Activated CD4-positive, alpha-beta T cell treated with anti-CD3 and anti-CD28 coated beads, Interleukin-10, Interleukin-2, amounts not matched to agents 100 ng/mL and 50 ng/mL, durations not matched to agents 16 hours and 8 hours (primary cell): ENCODE data around the gene YOD1.

Source experiments
- DNase-seq: peaks from one replicate; pipeline ENCODE4 v3.0.0-alpha.2; 2020

The YOD1 gene

DNA sequence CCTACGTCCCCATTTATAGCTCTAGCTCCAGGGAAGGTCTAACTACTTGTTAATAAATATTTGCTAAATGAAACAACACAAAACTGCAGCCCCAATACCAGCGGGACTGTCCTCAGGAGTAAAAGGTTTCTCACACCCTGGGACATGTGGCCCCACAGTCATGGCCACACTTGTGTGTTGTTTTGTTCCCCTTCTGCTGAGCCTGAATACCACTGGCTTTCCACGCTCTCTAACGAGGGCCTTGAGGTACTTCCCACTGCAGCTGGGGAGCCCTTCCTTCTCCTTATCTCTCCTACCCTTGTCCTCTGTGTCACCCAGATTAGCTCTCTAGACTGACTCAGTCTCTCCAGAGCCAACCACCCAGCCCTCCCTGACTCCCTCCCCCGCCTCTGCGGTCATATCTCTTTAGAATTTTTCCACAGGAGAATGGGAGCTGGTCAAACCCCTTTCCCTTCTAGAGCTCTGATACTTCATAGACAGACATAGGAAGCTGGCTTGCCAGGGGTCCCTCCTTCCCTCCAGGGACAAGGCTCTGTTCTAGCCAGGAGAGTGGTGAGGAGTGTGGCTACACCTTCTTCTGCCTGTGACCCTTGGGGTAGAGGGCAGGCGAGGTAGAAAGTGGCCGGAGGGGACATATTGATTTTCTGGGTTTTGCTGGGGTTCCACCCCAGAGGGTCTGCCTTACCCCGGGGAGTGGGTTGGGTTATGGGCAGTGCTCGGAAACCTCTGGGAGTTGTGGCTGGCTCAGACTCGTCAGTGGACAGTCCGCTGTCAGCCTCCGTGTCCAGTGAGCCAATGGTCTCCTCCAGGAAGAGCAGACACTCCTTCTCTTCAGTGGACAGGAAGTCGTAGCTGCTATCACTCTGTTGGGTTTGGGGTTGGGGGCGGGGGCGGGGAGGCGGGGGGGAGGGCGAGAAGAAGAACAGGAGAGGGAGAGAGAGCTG lies 26.5 kb downstream of the YOD1 start:
- DNase-seq: no peak

DNA sequence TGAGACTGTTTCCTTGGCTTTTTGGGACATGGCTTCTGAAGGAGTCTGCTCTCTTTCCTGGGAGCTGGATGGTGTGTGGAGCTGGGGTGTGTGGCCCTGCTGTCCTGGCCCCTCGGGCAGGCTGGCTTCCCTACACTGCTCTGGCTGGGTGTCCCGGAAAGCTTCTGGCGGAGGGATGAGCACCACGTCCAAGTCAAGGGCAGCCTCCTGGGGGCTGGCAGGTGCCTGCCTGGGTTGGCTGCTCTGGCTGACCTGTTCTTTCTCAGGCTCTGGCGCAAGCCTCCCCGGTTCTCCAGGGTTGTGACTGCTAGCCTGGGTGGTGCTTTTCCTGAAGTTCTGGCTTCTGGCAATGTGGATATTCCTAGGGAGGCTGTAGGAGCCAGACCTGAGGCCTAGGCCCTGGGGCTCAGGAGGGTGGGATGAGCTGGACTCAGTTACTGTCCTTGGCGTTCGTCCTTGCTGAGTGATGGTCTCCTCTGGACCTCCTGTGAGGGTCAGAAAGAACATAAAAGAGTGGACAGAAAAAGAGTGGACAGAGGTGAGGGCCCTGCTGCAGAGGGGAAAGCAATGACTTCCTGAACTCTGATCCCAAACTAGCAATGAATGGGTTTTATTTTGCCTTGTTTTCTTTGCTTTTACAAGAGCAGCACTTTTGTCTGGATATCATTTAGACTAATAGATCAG lies 27.9 kb downstream of the YOD1 start:
- no peak for DNase-seq

DNA sequence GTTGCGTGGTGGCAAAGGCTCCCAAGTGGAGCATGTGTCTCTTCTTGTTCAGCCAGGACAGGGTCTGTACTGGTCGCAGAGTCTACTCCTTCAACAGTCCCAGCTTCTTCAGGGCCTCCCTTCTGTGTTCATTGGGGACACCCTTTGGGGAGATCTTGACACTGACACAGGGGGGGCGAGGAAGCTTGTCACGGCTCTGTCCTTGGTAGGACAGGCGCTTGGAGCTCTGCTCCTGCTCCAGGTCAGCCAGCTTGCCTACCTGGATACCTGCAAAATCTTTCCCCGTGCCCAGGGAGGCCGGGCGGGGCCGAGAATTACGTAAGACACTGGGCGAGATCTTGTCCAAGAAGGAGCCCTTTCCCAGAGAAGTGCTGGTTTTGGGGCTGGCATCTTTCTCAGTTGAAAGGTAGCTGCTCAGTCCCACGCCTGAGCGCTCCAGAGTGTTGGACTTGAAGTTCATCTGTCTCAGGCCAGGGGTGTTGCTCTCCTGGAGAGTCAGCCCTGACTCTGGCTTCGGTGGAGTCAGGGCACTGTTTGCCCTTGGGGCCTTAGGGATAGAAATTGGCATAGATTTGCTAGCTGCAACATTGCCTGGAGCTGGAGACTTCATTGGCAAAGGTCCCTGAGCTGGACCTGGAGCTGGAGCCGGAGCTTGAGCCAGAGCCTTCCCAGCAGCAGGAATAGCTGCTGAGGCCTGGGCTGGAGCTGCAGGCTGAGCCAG lies 29.0 kb downstream of the YOD1 start:
- DNase-seq: no peak

DNA sequence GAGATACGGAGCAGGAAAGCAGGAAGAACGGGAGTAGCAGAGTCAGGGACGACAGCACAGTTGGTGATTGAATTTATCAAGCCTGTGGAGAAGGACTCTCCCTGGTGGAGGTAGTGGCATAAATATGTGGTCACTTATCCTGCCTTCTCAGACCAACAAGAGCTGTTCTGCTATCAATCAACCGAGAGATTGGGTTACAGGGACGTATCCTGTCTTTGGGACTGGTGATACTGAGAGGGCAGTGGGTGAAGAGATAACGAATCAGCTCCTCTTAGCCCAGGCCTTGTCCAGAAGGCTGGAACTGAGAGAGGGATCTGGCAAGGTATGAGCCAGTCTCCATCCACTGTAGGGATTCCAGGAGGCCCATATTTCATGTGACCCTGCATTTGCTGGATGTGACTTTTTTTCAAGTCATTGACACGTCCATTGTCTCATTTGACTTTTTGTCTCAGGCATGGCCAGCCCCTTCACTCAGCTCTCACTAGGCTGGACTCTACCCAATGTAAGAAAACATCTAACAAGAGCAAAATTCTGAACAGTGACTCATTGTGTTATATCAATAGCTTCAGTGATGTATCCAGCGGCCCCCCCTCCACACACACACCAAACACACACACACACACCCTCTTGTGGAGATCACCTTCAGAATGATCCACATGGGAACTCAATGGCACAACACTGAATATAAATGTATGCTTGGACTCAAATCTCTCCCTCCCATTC lies 29.7 kb downstream of the YOD1 start:
- no peak for DNase-seq

DNA sequence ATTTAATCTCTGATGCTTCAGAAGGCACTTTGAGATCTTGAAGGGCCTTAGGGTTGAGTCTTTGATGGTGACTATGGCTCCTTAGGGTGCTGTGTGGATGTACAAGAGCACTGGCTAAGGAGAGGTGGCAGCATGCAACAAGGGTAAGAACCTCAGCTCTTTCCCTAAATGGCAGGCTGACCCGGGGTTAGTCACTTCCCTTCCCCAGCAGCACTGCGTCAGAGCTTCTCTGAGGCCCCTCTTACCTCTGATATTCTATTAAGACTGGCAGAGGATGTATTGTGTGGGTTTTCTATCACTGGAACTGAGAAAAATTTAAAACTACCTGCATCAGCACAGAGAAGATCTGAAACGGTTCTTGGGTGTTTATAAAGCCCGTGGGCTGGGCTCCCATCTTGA lies 30.3 kb downstream of the YOD1 start:
- no peak for DNase-seq

DNA sequence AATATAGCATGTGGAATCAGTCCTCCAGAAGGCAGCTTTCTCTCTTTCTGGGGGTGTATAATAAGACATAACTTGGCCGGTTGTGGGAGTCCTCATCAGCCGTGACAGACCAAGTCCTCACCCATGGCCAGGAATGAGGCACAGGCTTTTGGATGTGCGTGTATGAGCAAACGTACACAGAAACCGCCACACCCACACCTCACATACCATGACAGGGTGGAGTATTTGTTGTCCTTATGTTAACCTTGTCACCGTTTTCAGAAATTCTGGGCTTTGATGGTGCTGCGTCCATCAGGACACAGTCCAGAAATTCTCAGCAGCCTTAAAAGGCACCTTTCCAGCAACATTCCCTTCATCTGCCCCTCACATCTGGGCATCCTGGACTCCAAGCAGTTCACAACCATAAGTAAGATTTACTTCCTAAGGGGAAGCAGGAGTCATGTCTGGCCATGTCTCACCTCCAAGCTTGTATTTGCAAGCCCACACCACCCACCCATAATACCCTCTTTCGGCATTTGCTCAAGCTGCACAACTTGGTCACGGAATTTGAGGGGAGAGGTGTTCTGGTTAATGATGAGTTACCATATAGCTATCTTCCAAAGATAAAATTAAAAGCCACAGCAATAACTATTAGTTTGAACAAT lies 30.8 kb downstream of the YOD1 start:
- DNase-seq: no peak

DNA sequence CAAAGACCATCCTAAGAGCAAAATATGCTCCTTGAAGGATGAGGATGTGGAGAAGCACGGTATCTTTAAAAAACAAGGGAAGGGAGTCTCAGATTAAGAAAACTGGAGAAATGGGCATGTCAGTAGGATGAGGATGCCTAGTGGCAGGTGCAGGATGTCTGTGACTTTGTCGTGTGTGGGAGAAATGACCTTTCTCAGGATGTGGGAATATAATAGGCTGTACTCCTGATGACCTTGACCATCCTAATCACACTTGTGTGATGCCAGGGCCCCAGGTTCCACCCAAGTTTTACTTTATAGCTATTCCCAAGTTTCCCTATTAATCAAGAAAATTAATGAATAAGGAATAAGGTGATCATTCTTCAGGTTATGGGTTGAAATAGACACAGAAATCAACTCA lies 31.3 kb downstream of the YOD1 start:
- DNase-seq: no peak

DNA sequence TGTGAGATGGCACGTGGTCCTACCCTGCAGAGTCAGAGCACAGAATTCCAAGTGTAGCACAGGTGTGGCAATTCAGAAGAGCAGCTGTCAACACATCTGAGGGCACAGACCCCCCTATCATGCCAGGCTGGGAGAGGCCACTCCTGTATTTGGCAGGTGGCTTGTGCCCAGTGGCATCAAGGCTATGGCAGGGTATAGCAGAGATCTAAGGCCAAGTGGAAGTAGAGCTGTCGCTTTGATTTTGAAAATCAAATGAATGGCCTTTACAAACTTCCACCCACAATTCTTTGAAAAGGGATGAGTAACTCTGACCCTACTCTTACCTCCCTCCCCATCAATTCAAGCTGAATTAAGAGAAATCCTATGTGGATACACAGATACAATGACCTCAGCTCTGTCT lies 31.8 kb downstream of the YOD1 start:
- DNase-seq: no peak

DNA sequence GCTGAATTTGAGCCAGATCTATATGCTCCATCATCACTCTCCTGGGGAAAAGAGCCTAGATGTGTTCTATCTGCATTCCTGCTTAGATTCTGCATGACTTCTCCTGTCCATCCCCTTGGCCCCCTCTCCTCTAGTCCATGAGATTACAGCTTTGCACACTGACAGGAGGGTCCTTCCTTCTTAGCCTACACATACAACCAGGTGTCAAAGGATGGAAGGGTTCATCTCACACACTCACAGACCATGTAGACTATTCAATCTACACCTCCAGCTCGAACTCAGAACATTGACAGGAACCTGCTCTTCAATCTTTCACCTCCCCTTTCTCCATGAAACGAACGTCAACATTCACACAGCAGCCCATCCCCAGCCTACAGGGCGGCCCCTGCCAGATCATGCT lies 32.3 kb downstream of the YOD1 start:
- DNase-seq: no peak

DNA sequence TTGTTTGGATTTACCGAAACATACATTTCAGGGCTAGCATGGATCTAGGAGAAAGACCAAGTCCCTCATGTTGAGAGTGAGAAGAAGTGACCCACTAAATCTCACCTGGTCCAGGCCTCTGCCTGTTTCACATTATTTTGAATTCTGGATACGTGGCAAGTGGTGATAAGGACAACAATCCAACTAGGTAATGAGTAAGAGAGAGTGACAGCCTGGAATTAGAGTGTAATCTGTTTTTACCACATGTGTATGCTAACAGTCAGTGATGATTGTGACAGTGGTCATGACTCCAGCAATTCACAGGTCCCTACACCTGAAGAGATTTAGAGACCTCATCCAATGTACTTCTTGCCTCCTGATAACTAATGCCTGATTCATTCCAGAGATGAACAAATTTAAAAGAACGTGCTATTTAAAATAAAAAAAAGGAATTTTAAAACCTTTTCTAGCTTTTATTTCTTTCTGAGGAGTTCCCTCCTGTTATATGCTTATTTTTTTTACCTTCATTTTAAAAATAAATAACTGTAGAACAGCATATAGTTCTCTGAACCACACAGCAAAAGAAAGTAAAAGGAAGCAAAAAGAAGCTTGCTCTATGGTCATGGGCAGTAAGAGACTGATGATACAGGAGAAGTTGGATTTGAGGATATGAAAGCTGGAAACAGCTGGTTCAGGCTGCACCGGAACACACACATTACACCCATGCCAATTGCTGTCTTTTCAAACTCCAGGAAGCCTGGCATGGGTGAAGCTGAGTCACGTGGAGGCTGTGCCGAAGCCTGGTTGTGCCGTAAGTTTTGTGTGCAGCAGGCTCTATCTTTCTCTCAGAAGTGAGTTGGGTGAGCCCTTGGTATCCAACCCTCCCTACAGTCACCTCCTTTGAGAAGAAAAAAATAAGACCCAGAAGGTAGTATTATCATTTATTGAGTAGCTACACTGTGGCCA lies 33.1 kb downstream of the YOD1 start:
- DNase-seq: no peak

DNA sequence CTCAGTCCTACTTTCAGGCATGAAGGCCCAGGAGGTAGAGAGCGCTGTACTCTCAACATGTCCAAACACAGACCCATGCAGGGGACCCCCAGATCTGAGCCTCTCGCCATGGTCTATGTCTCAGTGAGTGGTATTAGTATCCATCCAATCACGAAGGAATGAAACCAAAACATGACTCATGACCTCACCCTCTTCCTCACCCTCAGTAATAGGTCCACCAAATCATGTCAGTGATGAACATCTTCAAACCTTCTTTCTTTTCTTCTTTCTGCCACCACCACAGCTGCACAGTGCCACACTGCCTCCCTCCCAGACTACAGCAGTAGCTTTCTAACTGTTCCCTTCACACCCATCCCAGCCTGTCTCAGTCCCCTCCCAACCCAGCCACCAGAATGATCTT lies 35.2 kb downstream of the YOD1 start:
- DNase-seq: no peak

DNA sequence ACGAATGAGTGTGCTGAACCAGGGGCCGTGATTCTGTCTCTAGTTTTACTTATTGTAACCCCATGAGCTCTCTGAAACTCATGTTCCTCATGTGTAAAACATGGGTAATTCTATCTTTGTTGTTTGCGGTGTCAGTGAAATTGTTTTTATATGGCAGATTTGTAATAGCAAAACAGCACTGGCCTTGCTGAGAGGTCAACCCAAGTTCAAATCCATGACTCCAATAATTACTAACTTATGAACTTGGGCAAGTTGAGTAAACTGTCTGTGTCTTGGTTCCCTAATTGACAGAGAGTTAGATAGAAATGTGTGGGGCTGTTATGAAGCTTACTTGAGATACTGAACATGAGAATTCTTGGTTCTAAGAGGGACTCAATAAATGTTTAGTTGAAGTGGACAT lies 36.3 kb downstream of the YOD1 start:
- no peak for DNase-seq

DNA sequence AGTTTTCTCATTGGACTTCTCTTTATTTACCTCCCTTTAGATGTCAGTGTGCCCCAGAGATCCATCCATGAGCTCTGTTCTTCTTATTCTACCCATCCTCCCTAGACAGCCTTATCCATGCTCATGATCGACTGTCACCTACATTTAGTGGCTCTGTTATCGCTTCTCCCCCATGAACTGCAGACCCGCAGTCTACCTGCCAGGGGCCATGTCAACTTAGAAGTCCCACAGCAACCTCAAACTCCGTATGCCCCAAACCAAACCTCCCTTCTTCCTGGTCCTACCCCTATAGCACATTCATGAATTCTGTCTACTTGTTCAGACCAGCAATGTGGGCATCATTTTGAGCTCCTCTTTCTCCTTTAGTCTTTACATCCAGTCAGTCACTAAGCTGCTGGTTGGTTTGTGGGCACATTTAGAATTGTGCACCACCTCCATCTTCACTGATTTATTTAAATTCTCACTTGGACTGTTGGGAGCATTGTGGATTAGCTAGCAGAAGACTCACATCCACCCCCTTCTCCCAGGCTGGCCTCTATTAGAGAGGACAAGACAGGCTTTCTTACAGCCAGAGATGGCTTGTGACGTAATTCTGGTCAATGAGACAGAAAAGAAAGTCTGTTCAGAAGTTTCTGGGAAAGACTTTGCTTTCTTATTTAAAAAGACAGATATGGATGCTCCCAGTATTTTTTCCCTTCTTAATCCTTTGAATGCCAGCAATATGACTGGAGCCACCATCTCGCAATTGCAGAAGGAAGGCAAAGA lies 37.5 kb downstream of the YOD1 start:
- no peak for DNase-seq

DNA sequence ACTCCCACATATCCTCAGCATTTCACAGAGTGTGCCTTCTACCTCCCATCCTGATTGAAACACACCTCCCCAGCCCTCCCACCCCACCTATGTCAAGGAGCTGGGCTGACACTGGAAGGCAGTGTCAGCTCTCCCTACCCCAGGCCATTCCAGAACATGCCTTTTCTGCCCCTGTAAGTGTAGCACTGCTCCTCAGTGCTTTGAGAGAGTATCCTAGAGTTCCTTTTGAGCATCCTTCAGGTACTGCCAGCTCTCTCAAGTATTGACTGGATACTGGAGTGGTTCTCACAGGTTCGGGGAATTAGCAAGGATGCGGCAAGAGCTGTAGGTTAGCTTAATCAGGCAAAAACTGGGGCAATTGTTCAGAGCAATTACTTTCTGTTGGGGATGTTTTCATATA lies 40.3 kb downstream of the YOD1 start:
- no peak for DNase-seq

DNA sequence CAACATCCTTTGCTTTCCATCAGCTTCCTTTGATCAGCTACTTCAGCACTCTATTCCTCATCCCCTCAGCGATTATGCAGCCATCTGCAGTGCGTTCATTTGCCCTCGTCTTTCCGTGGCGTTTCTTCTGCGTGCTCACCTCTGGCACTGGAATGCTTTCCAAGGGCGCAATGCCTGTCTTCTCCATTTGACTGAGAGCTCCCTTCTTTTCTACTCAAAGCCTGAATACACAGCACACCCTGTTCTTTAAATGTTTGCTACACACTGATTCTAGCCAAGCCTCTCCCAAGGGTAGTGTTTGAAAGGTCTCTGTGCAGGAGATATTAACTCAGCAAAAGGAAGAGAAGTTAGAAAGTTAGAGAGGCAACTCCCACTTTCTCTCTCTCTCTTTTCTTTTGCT lies 41.1 kb downstream of the YOD1 start:
- no peak for DNase-seq

DNA sequence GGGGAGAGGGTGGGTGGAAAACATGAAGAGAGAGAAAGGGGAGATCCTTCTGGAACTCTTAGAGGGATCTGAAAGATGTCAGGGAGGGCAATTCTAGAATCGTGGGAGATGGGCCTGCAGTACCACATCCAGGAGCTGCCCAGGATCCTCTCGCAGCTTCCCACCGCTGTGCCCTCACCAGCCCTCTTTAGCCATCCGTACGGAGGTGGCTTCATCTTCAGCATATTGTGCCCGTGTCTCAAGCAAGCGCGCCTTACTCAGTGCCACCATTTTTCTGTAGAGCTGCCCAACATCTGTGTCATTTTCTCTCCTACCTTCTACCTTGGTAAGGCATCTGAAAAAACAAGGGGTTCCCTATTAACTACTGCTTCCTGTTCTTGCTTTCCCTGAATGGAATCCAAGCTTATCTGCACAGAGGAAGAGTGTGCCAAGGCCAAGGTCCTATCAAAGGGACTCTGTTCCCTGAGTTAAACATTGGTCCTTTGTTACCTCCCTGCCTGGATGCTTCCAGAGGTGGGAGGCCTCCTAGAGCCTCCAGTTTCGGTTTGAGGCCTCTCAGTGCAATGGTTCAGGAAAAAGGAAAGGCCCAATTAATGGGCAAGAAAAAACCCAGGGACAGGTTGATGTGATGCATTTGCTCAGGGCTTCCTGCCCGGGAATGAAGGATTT lies 41.7 kb downstream of the YOD1 start:
- DNase-seq: no peak

DNA sequence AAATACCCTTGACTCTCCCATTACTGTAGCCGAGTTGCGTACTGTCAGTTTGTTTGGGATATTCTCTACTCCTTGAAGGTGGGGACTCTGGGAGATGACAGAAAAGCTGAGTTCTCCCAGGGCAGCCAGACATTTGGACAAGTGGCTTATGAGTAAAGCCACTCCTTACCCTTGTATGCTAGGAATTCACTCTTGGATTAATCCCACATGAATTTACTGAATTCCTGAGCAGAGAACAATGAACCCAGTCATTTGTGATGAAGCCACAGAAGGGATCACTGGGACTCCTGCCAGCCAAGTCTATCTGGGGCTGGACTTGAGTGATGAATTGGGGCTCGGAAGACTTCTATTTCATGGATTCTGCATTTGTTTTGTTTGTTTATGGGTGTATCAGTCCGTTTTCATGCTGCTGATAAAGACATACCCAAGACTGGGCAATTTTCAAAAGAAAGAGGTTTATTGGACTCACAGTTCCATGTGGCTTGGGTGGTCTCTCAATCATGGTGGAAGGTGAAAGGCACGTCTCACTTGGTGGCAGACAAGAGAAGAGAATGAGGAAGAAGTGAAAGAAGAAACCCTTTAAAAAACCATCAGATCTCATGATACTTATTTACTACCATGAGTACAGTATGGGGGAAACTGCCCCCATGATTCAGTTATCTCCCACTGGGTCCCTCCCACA lies 43.5 kb downstream of the YOD1 start:
- no peak for DNase-seq

DNA sequence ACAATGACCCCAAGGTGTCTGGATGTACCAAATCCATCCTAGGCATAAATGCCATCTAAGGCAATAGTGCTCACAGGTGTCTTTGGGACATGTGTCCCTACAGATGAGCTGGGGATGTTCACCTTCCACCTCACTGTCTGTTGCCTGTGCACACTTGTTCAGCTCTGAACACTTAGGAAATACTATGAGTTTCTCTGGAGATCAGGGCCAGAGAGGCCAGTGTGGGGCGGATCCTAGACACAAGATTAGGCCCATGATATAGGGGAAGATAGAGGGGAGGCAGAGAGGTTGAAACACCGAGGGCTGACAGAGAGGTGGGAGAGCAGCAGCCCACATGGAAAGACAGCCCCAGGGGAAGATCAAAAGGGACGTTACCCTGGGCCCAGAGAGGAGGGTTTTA lies 44.1 kb downstream of the YOD1 start:
- DNase-seq: no peak

DNA sequence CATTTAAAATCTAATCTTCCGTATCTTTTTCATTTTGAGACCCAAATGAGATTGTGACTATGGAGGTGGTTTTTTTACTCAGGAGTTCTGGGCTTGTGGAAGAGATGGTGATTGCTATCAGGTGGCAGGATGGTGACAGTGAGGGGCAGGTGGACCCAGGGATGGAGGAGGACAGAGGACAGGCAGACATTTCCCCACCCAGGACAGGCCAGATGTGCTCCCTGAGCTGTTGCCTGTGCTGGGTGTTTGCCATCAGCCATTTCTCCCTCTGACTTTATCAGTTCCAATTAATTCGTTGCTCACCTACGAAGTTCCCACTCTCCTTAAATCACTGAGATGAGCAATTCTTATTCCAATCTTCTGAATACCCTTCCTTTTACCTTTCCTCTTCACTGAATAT lies 44.9 kb downstream of the YOD1 start:
- DNase-seq: no peak
